ENCODE results near the gene TRPV4.

TRPV4 gene

DNA sequence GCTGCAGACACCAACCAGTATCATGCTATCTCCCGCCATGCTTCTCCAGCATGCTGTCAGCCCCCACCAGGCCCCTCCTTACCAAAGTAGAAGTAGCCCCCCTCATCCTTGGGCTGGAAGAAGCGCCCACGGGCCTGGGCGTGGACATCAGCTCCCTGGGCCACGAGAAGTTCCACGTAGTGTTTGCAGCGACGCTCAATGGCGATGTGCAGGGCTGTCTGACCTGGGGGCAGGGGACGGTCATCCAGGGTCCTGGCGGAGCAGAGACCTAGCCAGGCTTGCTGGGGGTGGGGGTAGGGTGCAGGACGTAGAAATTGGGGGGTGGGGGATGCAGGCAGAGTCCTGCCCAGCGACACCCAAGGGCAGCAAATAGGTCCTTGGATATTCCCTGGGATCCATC is 32.7 kb downstream of the TRPV4 start:
- TF ChIP-seq, protein P1, sequence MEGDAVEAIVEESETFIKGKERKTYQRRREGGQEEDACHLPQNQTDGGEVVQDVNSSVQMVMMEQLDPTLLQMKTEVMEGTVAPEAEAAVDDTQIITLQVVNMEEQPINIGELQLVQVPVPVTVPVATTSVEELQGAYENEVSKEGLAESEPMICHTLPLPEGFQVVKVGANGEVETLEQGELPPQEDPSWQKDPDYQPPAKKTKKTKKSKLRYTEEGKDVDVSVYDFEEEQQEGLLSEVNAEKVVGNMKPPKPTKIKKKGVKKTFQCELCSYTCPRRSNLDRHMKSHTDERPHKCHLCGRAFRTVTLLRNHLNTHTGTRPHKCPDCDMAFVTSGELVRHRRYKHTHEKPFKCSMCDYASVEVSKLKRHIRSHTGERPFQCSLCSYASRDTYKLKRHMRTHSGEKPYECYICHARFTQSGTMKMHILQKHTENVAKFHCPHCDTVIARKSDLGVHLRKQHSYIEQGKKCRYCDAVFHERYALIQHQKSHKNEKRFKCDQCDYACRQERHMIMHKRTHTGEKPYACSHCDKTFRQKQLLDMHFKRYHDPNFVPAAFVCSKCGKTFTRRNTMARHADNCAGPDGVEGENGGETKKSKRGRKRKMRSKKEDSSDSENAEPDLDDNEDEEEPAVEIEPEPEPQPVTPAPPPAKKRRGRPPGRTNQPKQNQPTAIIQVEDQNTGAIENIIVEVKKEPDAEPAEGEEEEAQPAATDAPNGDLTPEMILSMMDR (IDR thresholded peaks at IDR 0.05), result no peak
- peaks cover 0 to 5% of the 10 kb centered on the region in 2 experiments for H3K4me1 ChIP-seq (ENCODE audit: control insufficient read depth in 1 of 2, insufficient read depth in 1 of 2, low read depth in 1 of 2, low read length in 1 of 2)

DNA sequence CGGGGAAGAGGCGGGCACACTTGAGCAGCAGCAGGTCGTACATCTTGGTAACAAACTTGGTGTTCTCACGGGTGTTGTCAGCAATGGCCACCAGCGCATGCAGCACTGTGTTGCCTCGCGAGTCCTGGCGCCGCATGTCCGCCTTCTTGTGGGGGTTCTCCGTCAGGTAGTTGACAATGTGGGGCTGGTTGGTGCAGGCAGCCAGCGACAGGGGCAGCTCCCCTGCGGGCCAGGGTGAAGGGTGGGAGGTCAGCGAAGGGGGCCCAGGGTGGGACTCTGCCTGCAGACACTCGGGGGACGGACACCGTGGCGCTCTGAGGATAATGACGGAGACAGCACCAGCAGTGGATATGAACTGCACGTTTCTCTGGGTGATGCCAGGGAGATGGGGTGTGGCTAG is 34.5 kb downstream of the TRPV4 start:
- Histone ChIP-seq H3K36me3 (no peaks in the 10 kb centered on the region), H3K27ac (no peak overlapping the region), H3K4me1 (ENCODE audit: control insufficient read depth in 1 of 2, insufficient read depth in 1 of 2, low read depth in 1 of 2, low read length in 1 of 2) (no peaks in the 10 kb centered on the region), H3K4me3 (ENCODE audit: low read depth in 1 of 2, low read length in 1 of 2) (no peak overlapping the region), H3K9me3 (no peaks in the 10 kb centered on the region), H3K27me3 (peaks cover 8% of the 10 kb centered on the region)
- TF ChIP-seq, protein P1 (IDR thresholded peaks at IDR 0.05), result no peak

More for the DNA sequence above, 32.7 kb downstream of the TRPV4 start:
- Histone ChIP-seq H3K27me3 (peaks cover 3% of the 10 kb centered on the region), H3K4me3 (ENCODE audit: low read depth in 1 of 2, low read length in 1 of 2) (no peak overlapping the region), H3K9me3 (no peaks in the 10 kb centered on the region), H3K27ac (no peak overlapping the region), H3K36me3 (no peaks in the 10 kb centered on the region)

DNA sequence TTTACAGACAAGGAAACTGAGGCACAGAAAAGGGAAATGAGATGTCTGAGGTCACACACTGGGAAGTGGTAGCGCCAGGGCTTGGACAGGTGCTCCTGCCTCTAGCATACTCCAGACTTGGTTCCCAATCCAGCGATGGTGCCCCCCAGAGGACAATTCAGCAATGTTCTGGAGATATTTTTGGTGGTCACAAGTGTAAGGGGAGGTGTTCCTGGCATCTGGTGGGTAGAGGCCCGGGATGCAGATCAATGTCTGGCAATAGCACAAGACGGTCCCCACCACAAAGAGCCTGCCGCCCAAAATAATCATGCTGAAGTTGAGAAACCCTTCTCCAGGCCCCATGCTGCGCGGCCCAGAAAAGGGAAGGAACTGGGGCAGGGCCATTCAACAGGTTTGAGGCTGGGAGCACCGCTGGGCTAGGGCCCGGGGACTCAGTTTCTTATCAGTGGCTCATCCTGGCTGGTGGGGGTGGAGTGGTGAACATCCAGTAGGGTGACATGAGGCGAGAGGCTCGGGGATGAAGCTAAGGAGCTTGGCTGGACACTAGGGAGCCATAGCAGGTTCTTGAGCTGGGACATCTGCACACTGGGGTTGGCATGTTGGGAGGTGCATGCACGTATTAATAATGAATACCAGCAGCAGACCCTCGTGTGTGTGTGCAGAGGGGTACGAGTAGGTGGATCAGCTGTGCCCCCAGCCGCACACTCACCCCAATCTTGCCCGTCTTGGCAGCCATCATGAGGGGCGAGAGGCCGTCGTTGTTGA is 35.1 kb downstream of the TRPV4 start:
- Histone ChIP-seq H3K4me1 (ENCODE audit: control insufficient read depth in 1 of 2, insufficient read depth in 1 of 2, low read depth in 1 of 2, low read length in 1 of 2) (no peaks in the 10 kb centered on the region), H3K27ac (no peak overlapping the region), H3K9me3 (no peaks in the 10 kb centered on the region), H3K36me3 (no peaks in the 10 kb centered on the region), H3K27me3 (peaks cover 8% of the 10 kb centered on the region), H3K4me3 (ENCODE audit: low read depth in 1 of 2, low read length in 1 of 2) (no peak overlapping the region)
- TF ChIP-seq, protein P1 (IDR thresholded peaks at IDR 0.05), result no peak

DNA sequence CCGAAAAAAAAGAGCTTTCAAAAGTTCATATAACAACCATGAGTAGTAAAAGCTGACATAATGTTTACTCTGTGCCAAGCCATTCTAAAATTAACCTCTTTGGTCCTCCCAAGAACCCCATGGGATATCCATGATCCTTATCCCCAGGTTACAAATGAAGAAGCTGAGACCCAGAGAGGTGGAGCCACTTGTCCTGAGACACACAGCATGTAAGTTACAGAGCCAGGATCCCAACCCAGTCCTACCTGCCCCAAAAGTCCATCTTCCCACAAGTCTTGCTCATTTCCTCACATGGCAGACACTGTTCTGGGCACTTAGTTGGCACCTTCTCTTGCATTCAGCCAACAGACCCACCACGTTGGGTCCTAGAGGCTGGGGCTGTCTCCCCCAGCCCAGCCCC is 37.1 kb downstream of the TRPV4 start:
- Histone ChIP-seq H3K4me3 (ENCODE audit: low read depth in 1 of 2, low read length in 1 of 2) (no peak overlapping the region), H3K36me3 (no peaks in the 10 kb centered on the region), H3K4me1 (ENCODE audit: control insufficient read depth in 1 of 2, insufficient read depth in 1 of 2, low read depth in 1 of 2, low read length in 1 of 2) (no peaks in the 10 kb centered on the region), H3K9me3 (no peaks in the 10 kb centered on the region), H3K27ac (no peak overlapping the region), H3K27me3 (peaks cover 8% of the 10 kb centered on the region)
- TF ChIP-seq, protein P1 (IDR thresholded peaks at IDR 0.05), result no peak

DNA sequence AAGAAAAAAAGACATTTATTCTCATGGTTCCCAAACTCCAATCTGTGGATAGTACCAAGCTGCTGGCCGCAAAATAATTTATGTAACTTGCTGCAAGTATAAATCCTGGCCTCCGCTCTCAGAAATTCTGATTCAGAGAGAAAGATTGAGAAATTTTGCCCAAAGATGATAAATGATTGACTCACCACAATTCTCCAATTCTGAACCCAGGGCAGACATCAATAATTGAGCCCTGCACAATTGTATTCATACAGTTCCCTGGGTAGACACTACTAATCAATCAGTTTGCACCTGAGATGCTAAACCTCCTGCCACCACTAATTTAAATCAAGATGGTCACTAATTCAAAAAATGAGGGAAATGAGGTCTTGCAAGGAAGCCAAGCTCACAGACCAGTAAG is 38.2 kb downstream of the TRPV4 start:
- no peak overlapping the region for H3K4me3 ChIP-seq (ENCODE audit: low read depth in 1 of 2, low read length in 1 of 2)
- peaks cover 8% of the 10 kb centered on the region for H3K27me3 ChIP-seq
- TF ChIP-seq, protein P1 (IDR thresholded peaks at IDR 0.05), result no peak
- H3K36me3 ChIP-seq, result no peaks in the 10 kb centered on the region
- H3K4me1 ChIP-seq (ENCODE audit: control insufficient read depth in 1 of 2, insufficient read depth in 1 of 2, low read depth in 1 of 2, low read length in 1 of 2), result no peaks in the 10 kb centered on the region
- H3K9me3 ChIP-seq, result no peaks in the 10 kb centered on the region
- H3K27ac ChIP-seq, result no peak overlapping the region

Data from neutrophil (primary cell).